Muscle layer of colon (tissue), 2 donors: ENCODE measurements around the gene PRODH.
"Not testable (repeated sequence)": the region's sequence is repeated elsewhere in the genome, so short reads cannot be mapped to it uniquely, and the experiment has no call there.

Source experiments
- H3K27ac ChIP-seq: one replicate; pipeline ENCODE4 v1.7.0; 2013; ENCODE audit warnings: low read depth, mild to moderate bottlenecking, low read length, moderate library complexity
- H3K27me3 ChIP-seq, 2 donors: one replicate each; pipeline ENCODE4 v1.7.0; 2013; ENCODE audit warnings: low read length in 2 of 2, mild to moderate bottlenecking in 2 of 2; ENCODE audit not compliant: insufficient read depth in 2 of 2, control insufficient read depth in 1 of 2
- H3K36me3 ChIP-seq: one replicate; pipeline ENCODE4 v1.7.0; 2013; ENCODE audit warnings: mild to moderate bottlenecking, low read length; ENCODE audit not compliant: insufficient read depth
- H3K4me1 ChIP-seq: one replicate; pipeline ENCODE4 v1.7.0; 2013; ENCODE audit warnings: mild to moderate bottlenecking, low read length; ENCODE audit not compliant: insufficient read depth
- H3K4me3 ChIP-seq, 2 donors: one replicate each; pipeline ENCODE4 v1.7.0; 2013; ENCODE audit warnings: low read length in 2 of 2, low read depth in 1 of 2, mild to moderate bottlenecking in 1 of 2, moderate library complexity in 1 of 2
- H3K9ac ChIP-seq: one replicate; pipeline ENCODE4 v1.7.0; 2013; ENCODE audit warnings: low read length
- H3K9me3 ChIP-seq: one replicate; pipeline ENCODE4 v1.7.0; 2013; ENCODE audit warnings: mild to moderate bottlenecking, low read length
- donor health status: abdominal sarcoma.
- donor health status: Adenocarcinoma of cecum.

PRODH gene

DNA sequence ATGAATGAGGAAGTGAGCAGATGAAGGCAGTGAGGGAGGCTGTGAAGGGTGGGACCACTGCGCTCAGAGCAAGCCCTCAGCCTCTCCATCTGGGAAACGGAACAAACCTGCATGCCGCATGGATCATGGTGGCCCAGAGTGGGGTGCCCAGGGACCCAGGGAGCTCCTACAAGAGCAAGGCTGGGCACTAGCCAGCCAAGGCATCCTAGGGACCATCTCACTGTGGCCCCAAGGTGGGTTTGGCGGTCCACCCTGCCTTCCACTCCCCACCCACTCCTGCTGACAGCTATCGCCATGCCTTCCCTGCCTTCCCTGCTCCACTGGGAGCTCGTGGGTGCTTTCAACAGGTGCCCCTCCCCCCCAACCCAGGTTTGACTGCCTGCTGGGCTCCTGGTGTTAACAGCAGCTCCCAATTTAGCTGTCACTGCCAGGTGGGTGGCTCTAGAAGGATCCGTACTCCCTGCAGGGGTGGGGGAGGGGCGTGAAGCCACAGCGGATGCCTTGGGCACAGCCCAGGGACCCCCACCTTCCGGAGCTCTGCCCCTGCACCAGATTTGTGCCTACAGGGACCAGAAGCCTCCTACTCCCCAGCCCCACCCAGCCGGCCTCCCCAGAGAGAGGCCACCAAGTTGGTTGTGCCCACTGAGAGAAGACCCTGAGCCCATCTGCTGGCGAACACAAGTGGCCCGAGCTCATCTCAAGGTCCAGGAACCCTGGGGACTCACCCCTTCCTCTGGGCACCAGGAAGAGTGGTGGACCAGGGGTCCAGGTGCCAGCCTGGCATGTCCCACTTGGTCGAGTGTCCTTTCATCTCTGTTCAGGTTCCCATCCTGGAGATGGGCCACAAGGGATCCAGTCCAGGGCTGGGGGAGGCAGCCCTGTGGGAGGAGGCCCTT is 29.7 kb upstream of the PRODH start:
- Histone ChIP-seq H3K27ac (no peak overlapping the region), H3K9ac (no peak overlapping the region), H3K27me3 (peaks cover 0 to 9% of the 10 kb centered on the region in 2 donors), H3K9me3 (no peaks in the 10 kb centered on the region), H3K36me3 (no peaks in the 10 kb centered on the region), H3K4me3 (no peak overlapping the region), H3K4me1 (no peaks in the 10 kb centered on the region)

DNA sequence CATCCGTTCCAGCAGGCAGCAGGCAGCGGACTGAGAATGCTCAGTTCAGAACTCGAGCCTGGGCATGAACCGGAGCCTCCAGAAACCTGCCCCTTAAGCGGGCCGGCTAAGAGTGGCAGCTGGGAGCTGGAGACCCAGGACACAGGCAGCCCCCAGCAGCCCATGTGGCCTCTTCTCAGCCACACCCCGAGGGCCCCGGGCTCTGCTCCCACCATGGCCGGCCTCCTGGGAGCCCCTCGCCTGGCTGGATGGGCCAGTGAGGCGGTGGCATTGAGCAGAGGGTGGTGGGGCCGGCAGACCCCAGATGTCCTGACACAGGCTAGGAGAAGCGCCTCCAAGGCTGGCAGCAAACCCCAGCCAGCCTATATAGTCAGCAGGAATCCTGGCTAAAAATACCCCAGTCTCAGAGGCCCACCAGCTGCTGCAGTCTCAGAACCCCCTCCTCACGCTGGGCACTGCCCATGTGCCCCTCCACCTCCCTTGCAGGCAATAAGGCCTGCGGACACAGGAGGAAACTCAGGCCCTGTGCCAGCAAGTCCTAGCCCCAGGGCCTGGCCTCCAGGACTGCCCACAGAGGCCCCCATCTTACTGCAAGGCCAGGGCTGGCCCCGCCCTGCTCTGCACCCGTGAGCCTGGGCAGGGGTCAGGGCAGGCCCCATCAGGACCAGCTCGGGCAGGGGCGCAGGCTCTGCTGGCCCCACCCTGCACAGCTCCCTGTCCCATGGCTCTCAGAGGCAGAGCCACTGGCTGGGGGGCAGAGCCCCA is 28.6 kb upstream of the PRODH start:
- not testable (repeated sequence) for H3K27me3 ChIP-seq, H3K9ac ChIP-seq, H3K9me3 ChIP-seq, H3K4me1 ChIP-seq, H3K36me3 ChIP-seq, H3K4me3 ChIP-seq, H3K27ac ChIP-seq

DNA sequence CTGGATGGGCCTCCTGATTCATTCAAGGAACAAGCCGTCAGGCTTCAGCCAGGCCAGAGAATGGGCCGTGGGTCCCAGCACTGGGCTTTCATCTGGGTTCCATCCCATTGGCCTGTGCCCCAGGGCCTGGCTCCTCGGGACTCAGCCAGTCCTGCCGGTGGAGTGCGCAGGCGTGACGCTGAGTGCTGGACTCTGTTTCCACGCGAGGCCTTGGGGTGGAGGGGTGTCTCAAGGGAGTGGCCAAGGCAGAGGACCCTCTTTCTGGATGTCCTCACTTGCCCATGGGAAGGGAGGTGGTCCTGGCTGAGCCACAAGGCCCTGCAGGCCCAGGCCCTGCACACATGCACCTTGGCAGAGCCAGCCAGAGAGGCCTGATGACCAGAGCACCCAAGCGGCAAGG is 28.0 kb upstream of the PRODH start:
- H3K4me1 ChIP-seq, H3K27ac ChIP-seq, H3K36me3 ChIP-seq, H3K27me3 ChIP-seq, H3K9ac ChIP-seq, H3K9me3 ChIP-seq, H3K4me3 ChIP-seq: not testable (repeated sequence)

DNA sequence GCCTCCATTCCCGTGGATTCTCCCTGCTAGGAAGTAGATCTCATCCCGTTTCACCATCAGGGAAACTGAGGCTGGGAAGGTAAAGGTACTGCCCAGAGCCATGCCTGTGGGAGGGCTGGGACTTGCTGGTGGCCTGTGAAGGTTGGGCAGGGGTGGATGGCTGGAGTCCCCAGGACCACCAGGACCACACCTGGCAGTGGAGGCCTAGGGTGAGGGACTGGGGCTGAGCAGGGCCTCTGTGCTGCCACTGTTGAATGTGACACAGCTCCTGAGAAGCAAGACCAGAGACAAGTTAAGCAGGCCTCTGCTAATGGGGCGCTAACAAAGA is 26.2 kb upstream of the PRODH start:
- H3K9me3 ChIP-seq = no peaks in the 10 kb centered on the region
- H3K4me3 ChIP-seq = no peak overlapping the region
- H3K4me1 ChIP-seq = no peaks in the 10 kb centered on the region
- no peaks in the 10 kb centered on the region for H3K27me3 ChIP-seq
- H3K9ac ChIP-seq = no peak overlapping the region
- no peaks in the 10 kb centered on the region for H3K36me3 ChIP-seq
- H3K27ac ChIP-seq = no peak overlapping the region

DNA sequence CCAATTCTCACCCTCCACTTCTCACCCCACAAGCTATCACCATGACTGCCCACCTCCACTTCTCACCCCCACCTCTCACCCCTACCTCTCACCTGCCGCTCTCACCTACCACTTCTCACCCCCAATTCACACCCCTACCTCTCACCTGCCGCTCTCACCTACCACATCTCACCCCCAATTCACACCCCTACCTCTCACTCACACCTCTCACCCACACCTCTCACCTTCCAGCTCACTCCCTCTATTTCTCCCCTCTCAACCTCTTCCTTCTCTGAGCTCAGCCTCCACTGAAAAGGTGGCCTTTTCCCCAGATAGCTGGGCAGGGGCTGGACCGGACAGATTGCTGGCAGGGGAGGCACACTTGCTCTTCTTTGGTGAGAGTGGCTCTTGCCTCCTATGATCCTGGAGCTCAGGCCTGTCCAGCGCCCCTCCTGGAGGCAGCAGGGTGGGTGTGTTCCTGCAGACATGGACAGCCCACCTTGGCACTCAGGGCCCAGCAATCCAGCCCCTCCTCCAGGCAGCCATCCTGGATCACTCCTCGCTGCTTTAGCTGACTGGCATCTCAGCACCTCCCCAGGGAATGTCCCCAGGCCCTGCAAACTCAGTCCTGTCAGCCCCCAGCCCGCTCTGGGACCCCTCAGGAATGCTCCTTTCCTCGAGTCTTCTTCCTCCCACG is 25.7 kb upstream of the PRODH start:
- H3K4me1 ChIP-seq, H3K27me3 ChIP-seq: not testable (repeated sequence)

DNA sequence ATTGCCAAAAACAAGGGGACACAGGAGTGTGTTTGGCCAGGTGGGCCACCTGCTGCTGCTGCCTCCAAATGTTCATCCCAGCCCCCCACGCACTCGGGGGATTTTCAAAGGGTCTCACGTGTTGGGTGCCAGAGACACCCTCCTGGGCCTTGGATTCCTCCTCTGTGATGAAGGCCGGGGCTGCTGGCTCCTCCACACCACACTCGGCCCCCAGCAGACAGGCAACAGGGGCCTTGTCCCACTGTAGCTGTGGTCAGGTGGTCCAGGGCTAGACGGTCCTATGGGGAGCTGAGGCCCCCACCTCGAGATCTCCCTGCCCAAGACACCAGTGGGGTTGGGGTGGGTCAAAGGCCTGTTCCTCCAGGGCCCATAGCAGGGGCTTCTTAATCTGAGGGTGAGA is 25.1 kb upstream of the PRODH start:
- H3K4me1 ChIP-seq, H3K9ac ChIP-seq, H3K4me3 ChIP-seq, H3K36me3 ChIP-seq, H3K27me3 ChIP-seq, H3K27ac ChIP-seq, H3K9me3 ChIP-seq: not testable (repeated sequence)

More for the DNA sequence above, 25.7 kb upstream of the PRODH start:
- H3K27ac ChIP-seq, H3K4me3 ChIP-seq, H3K9ac ChIP-seq, H3K36me3 ChIP-seq, H3K9me3 ChIP-seq: not testable (repeated sequence)

DNA sequence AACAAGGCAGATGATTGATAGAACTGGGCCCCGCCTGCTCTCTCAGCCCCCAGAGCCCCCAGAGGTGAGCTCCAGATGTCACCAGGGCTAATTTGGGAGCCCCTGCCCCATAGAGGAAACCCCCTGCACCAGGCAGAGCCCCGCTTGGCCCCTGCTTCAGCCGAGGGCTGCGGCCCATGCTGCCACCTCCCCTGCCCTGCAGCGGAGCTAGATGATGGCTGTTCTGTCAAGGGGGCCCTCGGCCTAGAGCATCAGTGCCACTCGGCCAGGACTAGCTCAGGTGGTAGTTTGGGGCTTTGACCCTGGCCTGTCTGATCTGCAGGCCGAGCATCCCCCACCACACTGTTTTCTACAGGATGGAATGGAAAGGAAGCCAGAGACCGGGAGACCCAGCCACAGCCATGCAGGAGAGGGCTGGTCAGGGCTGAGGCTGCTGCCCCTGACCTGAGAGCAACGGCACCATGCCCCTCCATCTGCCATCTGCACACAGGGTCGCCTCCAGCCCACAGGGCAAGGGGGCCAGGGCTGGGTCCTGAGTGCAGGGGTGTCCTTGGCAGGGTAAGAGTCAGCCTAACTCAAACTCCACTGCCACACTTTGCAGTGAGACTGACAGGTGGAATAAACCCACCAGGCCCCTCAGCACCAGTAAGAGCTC is 24.2 kb upstream of the PRODH start:
- not testable (repeated sequence) for H3K4me1 ChIP-seq, H3K27me3 ChIP-seq, H3K9ac ChIP-seq, H3K27ac ChIP-seq, H3K9me3 ChIP-seq, H3K36me3 ChIP-seq, H3K4me3 ChIP-seq

DNA sequence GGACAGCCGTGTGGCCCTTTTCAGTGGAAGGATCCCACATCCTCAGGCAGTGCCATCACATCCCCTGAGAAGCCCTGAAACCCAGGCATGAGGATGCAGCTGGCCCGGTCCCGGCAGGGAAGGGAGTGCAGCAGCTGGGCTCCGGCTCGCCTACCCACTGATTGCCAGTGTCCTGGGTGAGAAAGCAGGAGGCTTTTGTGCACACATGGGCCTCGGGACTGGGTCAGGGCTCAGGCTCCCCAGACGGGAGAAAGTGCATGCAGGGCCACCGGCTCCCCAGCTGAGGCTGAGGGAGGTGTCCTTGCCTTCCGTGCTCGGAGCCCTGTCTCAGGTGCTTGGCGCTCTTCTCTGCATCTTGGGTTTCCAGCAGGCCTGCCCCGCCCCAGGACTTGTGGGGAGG is 23.6 kb upstream of the PRODH start:
- H3K4me1 ChIP-seq, H3K27me3 ChIP-seq, H3K9me3 ChIP-seq: not testable (repeated sequence)

DNA sequence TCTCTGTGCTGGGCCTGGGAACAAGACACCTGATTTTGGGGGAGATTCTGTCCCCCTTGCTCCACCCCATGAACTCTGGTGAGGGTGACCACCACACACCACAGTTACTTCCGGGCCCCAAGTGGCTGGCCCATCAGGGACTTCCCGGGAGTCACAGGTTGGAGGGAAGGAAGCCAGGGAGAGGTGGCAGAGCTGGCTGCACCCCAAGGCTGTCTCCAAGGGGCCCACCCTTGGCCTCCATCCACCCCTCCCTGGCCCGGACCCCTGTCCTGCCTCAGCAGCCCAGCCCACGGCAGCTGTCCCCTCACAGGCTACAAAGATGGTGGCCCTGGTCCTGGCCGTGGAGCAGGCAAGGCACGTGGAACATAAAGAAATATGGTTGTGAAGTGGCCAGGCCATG is 23.2 kb upstream of the PRODH start:
- not testable (repeated sequence) for H3K9ac ChIP-seq, H3K27me3 ChIP-seq, H3K4me1 ChIP-seq, H3K36me3 ChIP-seq, H3K9me3 ChIP-seq, H3K4me3 ChIP-seq, H3K27ac ChIP-seq

More for the DNA sequence above, 23.6 kb upstream of the PRODH start:
- not testable (repeated sequence) for H3K4me3 ChIP-seq, H3K27ac ChIP-seq, H3K9ac ChIP-seq, H3K36me3 ChIP-seq

DNA sequence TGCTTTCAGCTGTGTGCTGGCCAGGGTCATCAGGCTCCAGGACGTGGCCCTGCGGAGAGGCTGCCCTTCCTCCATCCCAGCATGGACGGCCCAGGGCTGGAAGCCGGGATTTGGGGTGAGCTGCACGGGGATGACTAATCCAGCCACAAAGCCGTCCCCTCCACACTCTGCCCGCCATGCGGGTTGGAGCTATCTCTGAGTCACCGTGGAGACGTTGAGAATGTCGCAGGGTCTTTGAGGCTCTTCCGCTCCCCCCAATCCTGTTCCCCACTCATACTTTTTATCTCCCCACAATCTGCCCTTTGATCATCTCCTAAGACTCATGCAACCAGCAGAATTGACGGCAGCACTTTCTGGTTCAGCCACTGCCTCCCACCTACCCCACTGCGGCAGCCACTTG is 22.6 kb upstream of the PRODH start:
- not testable (repeated sequence) for H3K27ac ChIP-seq

DNA sequence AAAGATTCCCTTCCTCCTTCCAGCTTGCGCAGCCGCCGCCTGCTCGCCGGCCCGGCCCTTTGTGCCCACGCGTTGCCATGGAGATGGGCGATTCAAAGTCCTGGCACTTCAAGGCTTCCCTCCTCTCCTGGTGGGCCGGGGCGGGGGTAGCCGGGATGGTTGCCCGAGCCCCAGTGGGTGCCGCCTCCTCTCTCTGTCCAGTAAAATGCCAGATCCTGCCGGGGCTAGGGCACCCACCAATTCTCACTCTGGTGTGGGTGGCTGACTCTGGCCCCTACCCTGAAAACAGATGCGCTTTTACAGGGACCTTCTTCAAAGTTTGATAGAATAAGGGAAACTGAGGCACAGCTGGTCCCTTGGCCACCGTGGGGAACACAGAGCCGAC is 22.2 kb upstream of the PRODH start:
- H3K27ac ChIP-seq = not testable (repeated sequence)

More for the DNA sequence above, 22.6 kb upstream of the PRODH start:
- not testable (repeated sequence) for H3K9me3 ChIP-seq, H3K27me3 ChIP-seq, H3K4me1 ChIP-seq, H3K36me3 ChIP-seq, H3K9ac ChIP-seq, H3K4me3 ChIP-seq

More for the DNA sequence above, 22.2 kb upstream of the PRODH start:
- H3K4me3 ChIP-seq, H3K4me1 ChIP-seq, H3K9me3 ChIP-seq, H3K36me3 ChIP-seq, H3K27me3 ChIP-seq, H3K9ac ChIP-seq: not testable (repeated sequence)
